ENCODE results near the gene TMEM178B.

DNA sequence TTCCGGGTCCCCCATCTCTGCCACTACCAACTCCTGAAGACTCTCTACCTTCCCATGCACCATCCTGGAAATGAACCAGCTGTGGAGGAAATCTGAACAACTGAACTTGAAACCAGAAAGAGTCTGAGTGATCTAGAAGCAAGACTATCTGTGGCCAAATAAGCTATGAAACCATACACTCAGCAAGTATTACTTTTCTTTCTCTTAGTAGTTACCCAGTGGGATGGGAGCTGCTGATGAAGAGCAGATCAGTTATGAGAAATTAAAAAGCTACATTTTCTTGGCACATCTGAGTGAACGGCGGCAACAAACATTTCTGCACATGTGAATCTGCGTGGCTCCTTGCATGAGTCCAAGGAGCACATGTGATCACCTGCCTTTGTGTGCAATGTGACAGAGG, 445.8 kb downstream of the TMEM178B start:
- no peak for TF ChIP-seq EZH2 (IDR thresholded peaks at IDR 0.05; ENCODE audit: borderline replicate concordance, control insufficient read depth, low read depth, low read length)
- TF ChIP-seq, protein P1, sequence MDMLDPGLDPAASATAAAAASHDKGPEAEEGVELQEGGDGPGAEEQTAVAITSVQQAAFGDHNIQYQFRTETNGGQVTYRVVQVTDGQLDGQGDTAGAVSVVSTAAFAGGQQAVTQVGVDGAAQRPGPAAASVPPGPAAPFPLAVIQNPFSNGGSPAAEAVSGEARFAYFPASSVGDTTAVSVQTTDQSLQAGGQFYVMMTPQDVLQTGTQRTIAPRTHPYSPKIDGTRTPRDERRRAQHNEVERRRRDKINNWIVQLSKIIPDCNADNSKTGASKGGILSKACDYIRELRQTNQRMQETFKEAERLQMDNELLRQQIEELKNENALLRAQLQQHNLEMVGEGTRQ (IDR thresholded peaks at IDR 0.05; ENCODE audit: borderline replicate concordance, low read depth, low read length) = no peak
- TF ChIP-seq ZZZ3 (IDR thresholded peaks at IDR 0.05; ENCODE audit: control insufficient read depth, insufficient read length, low read depth) = no peak
- no peak for TF ChIP-seq CREM (IDR thresholded peaks at IDR 0.05; ENCODE audit: low read depth)
- TF ChIP-seq EP300 (IDR thresholded peaks at IDR 0.05; ENCODE audit: borderline replicate concordance in 1 of 2, control insufficient read depth in 1 of 2, low read depth in 2 of 2, low read length in 2 of 2) = no peak
- TF ChIP-seq, protein P2, sequence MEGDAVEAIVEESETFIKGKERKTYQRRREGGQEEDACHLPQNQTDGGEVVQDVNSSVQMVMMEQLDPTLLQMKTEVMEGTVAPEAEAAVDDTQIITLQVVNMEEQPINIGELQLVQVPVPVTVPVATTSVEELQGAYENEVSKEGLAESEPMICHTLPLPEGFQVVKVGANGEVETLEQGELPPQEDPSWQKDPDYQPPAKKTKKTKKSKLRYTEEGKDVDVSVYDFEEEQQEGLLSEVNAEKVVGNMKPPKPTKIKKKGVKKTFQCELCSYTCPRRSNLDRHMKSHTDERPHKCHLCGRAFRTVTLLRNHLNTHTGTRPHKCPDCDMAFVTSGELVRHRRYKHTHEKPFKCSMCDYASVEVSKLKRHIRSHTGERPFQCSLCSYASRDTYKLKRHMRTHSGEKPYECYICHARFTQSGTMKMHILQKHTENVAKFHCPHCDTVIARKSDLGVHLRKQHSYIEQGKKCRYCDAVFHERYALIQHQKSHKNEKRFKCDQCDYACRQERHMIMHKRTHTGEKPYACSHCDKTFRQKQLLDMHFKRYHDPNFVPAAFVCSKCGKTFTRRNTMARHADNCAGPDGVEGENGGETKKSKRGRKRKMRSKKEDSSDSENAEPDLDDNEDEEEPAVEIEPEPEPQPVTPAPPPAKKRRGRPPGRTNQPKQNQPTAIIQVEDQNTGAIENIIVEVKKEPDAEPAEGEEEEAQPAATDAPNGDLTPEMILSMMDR (IDR thresholded peaks at IDR 0.05 in 2 of 3, conservative IDR thresholded peaks at IDR 0.05 in 1 of 3; ENCODE audit: control insufficient read depth in 2 of 3, extremely low read depth in 1 of 3, insufficient read depth in 1 of 3, low read depth in 3 of 3, low read length in 3 of 3) = no peak

Data from GM12878 (cell line).